ENCODE data around the gene UNKL. TPM values are rescaled to one million over a fixed set of nuclear protein-coding genes. Genes with fewer than 3 reads are reported as not detected.

UNKL gene
- total and polyA plus RNA-seq, 8 donors: 4.4 to 22.1 (median 10.2) TPM

DNA sequence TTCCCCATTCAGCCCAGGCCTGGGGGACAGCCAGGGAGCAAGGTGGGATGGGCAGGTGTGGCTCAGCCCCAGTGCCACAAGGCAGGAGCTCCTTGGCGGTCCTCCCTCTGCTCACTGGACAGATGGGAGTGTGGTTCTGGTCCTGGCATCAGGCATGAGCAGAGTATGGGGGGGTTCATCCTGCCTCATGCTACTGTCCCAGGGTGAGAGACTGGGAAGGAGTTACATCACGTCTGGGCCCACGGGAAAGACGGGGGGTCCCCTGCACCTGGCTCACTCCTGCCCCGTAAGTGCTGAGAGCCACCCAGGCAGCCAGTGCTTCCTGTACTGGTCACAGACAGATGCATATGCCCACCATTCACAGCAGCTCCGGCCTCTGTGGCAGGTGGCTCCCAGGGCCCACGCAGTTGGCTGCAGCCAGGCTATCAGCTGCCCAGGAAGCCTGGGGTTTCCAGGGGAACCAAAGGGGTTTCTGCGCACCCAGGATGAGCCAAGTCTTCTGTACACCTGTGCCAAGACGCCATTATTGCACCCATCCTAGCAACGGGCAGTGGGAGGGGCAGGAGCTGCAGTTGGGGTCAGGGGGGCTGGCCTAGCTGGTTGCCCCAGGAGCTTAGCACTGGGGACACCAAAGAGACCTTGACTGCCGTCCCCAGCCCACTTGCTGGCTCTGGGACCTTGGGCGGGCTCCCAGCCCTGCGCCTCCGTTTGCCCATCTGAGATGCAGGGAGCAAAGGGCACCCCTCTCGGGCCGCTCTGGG, 79.1 kb downstream of the UNKL start:
- no peaks in the 10 kb centered on the region for H3K36me3 ChIP-seq
- intact Hi-C loops (cut with DNase I): no loop called here
- FAIRE-seq (no peak), DNase-seq (no peak), ATAC-seq (peak in 3 of 4 donors; percentile 1 to 49 (median 39))
- no peak overlapping the region for H3K27ac ChIP-seq
- H3K4me3 ChIP-seq: no peak overlapping the region
- peaks cover 0 to 11% (median 2%) of the 10 kb centered on the region in 4 donors for H3K27me3 ChIP-seq
- TF ChIP-seq, protein P1, sequence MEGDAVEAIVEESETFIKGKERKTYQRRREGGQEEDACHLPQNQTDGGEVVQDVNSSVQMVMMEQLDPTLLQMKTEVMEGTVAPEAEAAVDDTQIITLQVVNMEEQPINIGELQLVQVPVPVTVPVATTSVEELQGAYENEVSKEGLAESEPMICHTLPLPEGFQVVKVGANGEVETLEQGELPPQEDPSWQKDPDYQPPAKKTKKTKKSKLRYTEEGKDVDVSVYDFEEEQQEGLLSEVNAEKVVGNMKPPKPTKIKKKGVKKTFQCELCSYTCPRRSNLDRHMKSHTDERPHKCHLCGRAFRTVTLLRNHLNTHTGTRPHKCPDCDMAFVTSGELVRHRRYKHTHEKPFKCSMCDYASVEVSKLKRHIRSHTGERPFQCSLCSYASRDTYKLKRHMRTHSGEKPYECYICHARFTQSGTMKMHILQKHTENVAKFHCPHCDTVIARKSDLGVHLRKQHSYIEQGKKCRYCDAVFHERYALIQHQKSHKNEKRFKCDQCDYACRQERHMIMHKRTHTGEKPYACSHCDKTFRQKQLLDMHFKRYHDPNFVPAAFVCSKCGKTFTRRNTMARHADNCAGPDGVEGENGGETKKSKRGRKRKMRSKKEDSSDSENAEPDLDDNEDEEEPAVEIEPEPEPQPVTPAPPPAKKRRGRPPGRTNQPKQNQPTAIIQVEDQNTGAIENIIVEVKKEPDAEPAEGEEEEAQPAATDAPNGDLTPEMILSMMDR (IDR thresholded peaks at IDR 0.05): no peak
- H3K4me1 ChIP-seq: peaks cover 6 to 20% (median 6%) of the 10 kb centered on the region in 3 donors
- WGBS, 2 donors: 26 to 34% methylated on average over 16 of the region's 16 CpGs
- H3K9me3 ChIP-seq: no peaks in the 10 kb centered on the region

DNA sequence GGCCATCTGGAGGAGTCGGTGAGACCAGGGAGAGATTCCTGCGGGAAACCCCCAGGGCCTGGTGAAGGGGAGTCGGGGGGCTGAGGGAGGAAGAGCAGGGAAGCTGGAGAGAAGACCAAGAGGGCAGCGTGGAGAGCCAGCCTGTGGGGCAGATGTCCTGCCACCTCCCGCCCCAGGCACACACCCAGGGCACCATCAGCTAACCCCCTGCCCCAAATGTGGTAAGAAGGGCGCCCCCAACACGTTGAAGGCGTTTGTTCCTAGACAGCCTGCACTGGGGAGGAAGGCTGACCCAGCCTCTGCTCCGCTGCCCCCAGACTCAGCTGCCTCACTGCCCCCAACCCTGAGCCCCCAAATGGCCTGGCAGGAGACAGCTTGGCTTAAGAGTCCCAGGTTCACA, 79.8 kb downstream of the UNKL start:
- intact Hi-C loops (cut with DNase I): no loop called here
- H3K4me3 ChIP-seq: no peak overlapping the region
- no peaks in the 10 kb centered on the region for H3K9me3 ChIP-seq
- H3K4me1 ChIP-seq: peaks cover 6 to 20% (median 6%) of the 10 kb centered on the region in 3 donors
- ATAC-seq (no peak), DNase-seq (no peak), FAIRE-seq (no peak)
- 30 to 32% methylated on average over 8 to 9 of the region's 9 CpGs for WGBS, 2 donors
- H3K27me3 ChIP-seq: peaks cover 0 to 11% (median 2%) of the 10 kb centered on the region in 4 donors
- H3K36me3 ChIP-seq: no peaks in the 10 kb centered on the region
- TF ChIP-seq, protein P1 (IDR thresholded peaks at IDR 0.05): no peak
- no peak overlapping the region for H3K27ac ChIP-seq

DNA sequence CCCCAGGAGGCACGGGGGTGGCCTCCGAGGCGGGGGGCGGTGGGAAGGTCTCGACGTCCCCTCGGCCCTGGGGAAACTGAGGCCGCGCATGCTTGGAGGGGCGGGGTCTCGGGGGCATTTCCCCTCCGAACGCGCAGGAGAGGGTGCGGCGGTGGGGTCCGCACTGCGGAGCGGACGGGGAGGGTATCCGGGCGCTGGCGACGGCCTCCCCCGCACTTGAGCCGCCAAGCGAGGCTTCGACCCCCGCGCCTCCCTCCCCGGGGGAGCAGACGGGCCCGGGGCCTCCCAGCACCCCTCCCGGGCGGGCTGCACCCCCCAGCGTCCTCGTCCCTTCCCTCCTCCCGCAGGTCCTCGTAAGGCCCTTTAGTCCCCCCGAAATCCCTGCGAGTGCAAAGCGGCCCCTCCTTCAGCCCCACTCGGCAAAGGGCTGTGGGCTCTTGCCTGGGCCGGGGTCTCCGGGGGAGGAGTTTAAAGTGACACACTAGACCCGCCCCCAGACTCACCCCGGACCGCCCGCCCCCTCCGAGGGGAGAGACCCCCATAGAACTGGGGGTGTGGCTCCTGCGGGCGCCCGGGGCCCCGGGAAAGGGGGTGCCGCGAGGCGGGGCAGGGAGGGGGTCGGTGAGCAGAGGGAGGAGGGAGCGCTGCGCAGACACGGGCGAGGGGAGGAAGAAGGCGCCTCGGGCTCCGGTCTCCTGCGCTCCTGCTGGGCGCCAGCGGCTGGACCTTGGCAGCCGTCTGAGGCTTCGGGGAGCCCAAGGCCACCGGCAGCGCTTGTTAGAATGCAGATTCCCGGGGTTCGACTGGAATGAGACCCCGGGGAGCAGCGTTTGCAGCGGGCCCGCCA, 80.4 kb downstream of the UNKL start:
- Histone ChIP-seq H3K27ac (no peak overlapping the region), H3K9me3 (no peaks in the 10 kb centered on the region), H3K36me3 (no peaks in the 10 kb centered on the region), H3K4me1 (peaks cover 6 to 20% (median 6%) of the 10 kb centered on the region in 3 donors), H3K4me3 (peak overlapping the region in 3 of 4 donors; percentile 7 to 43 (median 23)), H3K27me3 (peaks cover 0 to 11% (median 2%) of the 10 kb centered on the region in 4 donors)
- intact Hi-C loops (cut with DNase I): no loop called here
- FAIRE-seq (no peak), DNase-seq (no peak), ATAC-seq (no peak)
- TF ChIP-seq, protein P1 (IDR thresholded peaks at IDR 0.05): no peak
- 1 to 2% methylated on average over 43 to 78 of the region's 78 CpGs for WGBS, 2 donors

DNA sequence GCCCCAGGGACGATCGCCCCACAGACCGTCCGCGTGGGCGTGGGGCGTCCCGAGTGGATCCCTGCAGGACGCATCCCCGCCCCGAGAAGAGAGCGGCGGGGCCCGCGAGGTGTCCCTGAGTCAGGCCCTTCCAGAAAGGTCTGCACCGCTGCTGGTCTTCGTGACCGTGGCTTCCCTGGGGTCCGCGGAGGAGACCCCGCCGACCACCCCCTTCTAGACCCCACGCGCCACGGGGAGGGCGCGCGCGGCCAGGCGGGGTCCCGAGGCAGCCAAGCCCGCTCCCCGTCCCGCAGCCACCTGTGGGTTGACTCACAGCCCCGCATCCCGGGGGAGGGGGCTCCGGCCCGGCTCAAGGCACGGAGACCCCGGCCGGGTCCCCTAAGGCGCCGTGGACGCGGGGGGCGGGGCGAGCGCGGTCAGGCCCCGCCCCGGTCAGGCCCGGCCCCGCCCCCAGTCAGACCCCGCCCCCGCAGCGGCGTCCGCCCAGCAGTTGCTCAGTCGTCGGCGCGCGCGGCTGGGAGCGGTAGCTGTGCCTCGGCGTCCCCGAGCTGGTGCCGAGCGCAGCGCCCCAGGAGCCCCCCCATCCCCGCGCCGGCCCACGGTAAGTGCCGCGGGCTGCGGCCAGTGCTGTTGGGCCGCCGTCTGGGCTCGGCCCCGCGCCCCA, 81.2 kb downstream of the UNKL start, which contains the start of gene BAIAP3:
Gene BAIAP3, plus strand, starts transcription at position 497 of the 664 bp plus-strand sequence. CDS start 4,905 bp downstream, outside the sequence.
- peaks cover 0 to 11% (median 2%) of the 10 kb centered on the region in 4 donors for H3K27me3 ChIP-seq
- no peak for FAIRE-seq
- peak; percentile 50 to 68 (median 62) for ATAC-seq
- H3K36me3 ChIP-seq: no peaks in the 10 kb centered on the region
- H3K9me3 ChIP-seq: no peaks in the 10 kb centered on the region
- TF ChIP-seq, protein P1 (IDR thresholded peaks at IDR 0.05): no peak
- H3K4me3 ChIP-seq: peak within 1 kb of the TSS in 3 of 4 donors; percentile 7 to 43 (median 23)
- 4% methylated on average over 64 to 83 of the region's 83 CpGs for WGBS, 2 donors
- no peak within 1 kb of the TSS for H3K27ac ChIP-seq
- peak in 1 of 6 donors; percentile 86 for DNase-seq
- H3K4me1 ChIP-seq: peaks cover 6 to 20% (median 6%) of the 10 kb centered on the region in 3 donors
- intact Hi-C loops (cut with DNase I): no loop called here

All from pancreas (tissue), 10 donors.